ENCODE measurements around the gene IFT27.

Gene IFT27

GRCh38 chr22:36817525-36817848, 41.6 kb upstream of the IFT27 start:
- TF ChIP-seq, protein P1, sequence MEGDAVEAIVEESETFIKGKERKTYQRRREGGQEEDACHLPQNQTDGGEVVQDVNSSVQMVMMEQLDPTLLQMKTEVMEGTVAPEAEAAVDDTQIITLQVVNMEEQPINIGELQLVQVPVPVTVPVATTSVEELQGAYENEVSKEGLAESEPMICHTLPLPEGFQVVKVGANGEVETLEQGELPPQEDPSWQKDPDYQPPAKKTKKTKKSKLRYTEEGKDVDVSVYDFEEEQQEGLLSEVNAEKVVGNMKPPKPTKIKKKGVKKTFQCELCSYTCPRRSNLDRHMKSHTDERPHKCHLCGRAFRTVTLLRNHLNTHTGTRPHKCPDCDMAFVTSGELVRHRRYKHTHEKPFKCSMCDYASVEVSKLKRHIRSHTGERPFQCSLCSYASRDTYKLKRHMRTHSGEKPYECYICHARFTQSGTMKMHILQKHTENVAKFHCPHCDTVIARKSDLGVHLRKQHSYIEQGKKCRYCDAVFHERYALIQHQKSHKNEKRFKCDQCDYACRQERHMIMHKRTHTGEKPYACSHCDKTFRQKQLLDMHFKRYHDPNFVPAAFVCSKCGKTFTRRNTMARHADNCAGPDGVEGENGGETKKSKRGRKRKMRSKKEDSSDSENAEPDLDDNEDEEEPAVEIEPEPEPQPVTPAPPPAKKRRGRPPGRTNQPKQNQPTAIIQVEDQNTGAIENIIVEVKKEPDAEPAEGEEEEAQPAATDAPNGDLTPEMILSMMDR (IDR thresholded peaks at IDR 0.05; ENCODE audit: control insufficient read depth, extremely low read depth, insufficient read depth): no peak
- no peak overlapping the region for H3K4me3 ChIP-seq (ENCODE audit: low read depth, low read length)
- no peak for DNase-seq (ENCODE audit: low read depth)

- H3K4me3 ChIP-seq (ENCODE audit: low read depth, low read length): no peak within 1 kb of the TSS
- TF ChIP-seq, protein P1 (IDR thresholded peaks at IDR 0.05; ENCODE audit: control insufficient read depth, extremely low read depth, insufficient read depth): no peak
- no peak for DNase-seq (ENCODE audit: low read depth)
Observed at GRCh38 chr22:36816636-36817524, 41.0 kb upstream of the IFT27 start, which contains the start of gene PVALB. PVALB (minus strand) TSS chr22:36817035; CDS start chr22:36817005, 30 bp downstream.

DNA sequence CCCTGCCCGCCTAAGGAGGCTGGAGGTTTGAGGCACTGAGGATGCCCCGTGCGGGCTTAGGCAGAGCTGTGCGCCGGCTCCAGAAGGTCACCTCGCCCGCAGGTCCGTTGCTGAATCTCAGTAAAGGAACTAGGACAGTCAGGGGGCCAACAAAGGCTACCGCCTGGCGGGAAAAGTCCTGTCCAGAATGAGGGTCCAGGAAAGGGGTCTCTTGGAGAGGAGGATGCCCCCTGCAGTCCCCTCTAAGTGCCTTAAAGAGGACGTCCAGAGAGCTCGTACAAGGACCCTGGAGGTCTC, 40.4 kb upstream of the IFT27 start:
- no peak for DNase-seq (ENCODE audit: low read depth)
- no peak overlapping the region for H3K4me3 ChIP-seq (ENCODE audit: low read depth, low read length)
- TF ChIP-seq, protein P1 (IDR thresholded peaks at IDR 0.05; ENCODE audit: control insufficient read depth, extremely low read depth, insufficient read depth): no peak

- H3K4me3 ChIP-seq (ENCODE audit: low read depth, low read length): no peak overlapping the region
- TF ChIP-seq, protein P1 (IDR thresholded peaks at IDR 0.05; ENCODE audit: control insufficient read depth, extremely low read depth, insufficient read depth): no peak
- DNase-seq (ENCODE audit: low read depth): no peak
Observed at GRCh38 chr22:36815558-36816338, 39.8 kb upstream of the IFT27 start.

DNA sequence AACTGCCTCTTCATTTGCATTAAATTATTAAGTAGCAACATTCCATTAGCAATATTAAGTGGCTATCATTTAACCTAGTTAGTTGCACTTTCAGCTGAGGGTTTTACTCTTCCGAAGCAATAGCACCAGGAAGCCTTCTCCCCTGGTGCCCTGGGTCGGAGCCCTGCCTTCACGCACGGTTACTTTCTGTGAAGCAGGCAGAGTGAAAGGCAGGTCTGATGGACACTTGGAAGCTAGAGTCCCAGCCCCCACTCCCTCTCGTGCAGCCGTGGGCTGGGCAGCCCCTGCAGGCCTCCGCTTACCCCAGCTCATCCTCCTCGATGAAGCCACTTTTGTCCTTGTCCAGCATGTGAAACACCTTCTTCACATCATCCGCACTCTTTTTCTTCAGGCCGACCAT, 38.9 kb upstream of the IFT27 start:
- TF ChIP-seq, protein P1 (IDR thresholded peaks at IDR 0.05; ENCODE audit: control insufficient read depth, extremely low read depth, insufficient read depth): no peak
- no peak for DNase-seq (ENCODE audit: low read depth)
- no peak overlapping the region for H3K4me3 ChIP-seq (ENCODE audit: low read depth, low read length)

DNA sequence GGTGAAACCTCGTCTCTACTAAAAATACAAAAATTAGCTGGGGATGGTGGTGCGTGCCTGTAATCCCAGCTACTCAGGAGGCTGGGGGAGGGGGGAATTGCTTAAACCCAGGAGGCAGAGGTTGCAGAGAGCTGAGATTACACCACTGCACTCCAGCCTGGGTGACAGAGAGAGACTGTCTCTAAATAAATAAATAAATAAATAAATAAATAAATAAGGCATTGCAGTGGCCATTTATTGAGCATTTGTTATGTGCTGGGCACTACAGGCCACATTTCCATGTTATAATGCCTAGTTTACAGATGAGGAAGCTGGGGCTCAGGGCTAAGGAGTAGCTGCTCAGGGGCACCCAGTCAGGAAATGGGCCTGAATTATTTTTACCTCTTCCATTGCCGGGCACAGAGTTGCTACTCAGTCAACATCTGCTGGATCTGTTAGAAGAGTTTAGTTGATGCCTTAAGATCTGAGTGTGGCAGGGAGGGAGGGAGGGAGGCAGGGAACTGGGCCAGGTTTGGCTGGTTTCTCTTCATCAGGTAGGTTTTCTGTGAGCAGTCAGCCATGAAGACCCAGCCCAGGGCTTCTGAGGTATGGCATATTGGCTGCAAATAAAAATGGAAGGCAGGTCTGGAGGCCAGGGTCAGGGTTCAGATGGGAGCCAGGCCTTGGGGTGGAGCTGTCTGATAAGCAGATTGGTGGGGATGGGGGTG, 35.3 kb upstream of the IFT27 start:
- TF ChIP-seq, protein P1 (IDR thresholded peaks at IDR 0.05; ENCODE audit: control insufficient read depth, extremely low read depth, insufficient read depth): no peak
- DNase-seq (ENCODE audit: low read depth): no peak
- no peak overlapping the region for H3K4me3 ChIP-seq (ENCODE audit: low read depth, low read length)

Measured in LNCaP clone FGC (cell line).